ENCODE measurements around the gene HSPA12A. TPM values are rescaled to one million over a fixed set of nuclear protein-coding genes. Genes with fewer than 3 reads are reported as not detected.

HSPA12A gene
- polyA plus RNA-seq, 2 donors: 1.7 TPM

DNA sequence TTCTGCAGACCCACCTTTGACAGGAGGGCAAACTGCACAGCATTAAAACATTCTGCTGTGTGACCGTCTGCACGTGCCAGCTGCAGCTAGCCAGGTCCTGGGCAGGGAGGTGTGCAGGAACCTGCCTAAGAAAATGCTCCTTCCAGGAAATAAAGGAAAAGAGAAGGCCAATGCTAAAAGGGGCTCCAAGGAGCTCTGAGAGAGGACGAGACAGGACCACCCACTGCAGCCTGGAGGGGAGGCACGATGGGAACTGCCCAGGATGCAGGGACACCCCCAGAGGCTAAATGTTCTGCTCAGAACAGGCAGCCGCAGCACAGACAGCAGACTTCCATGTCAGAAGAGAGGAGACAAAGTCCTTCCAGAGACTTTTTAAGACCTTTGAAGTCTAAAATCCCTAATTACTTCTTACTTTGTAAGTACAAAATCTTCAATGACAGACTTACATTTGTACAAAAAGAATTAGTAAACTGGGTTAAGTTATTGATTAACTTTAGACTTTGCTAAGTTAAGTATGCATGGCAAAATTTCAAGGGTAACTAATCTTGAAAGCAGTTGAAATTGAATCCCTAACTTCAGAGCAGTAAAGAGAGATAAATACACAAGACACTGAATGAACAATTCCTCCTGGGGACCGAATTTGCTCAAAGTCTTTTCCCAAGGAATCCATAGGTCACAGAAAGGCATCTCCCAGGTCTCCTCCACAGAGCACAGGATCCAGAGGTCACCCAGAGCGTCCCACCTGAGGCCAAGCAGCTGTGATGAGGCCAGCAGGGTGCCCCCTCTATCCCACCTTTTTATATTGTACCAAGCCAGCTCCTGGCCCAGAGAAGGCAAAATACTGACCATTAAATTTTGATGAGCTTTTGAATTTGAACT, 21.5 kb downstream of the HSPA12A start:
- no peak overlapping the region for H3K4me3 ChIP-seq (ENCODE audit: low read depth in 1 of 2, low read length in 2 of 2)
- H3K27ac ChIP-seq (ENCODE audit: low read depth in 2 of 2, low read length in 1 of 2): no peak overlapping the region
- no peaks in the 10 kb centered on the region for H3K36me3 ChIP-seq (ENCODE audit: control insufficient read depth in 2 of 2, insufficient read depth in 2 of 2, low read length in 1 of 2)
- H3K4me1 ChIP-seq (ENCODE audit: control insufficient read depth in 2 of 2, insufficient read depth in 2 of 2, low read length in 1 of 2): peaks cover 0 to 2% of the 10 kb centered on the region in 2 donors
- WGBS, 2 donors: 66 to 69% methylated on average over 7 of the region's 7 CpGs
- H3K27me3 ChIP-seq (ENCODE audit: control insufficient read depth in 1 of 2, insufficient read depth in 2 of 2, low read length in 2 of 2): no peaks in the 10 kb centered on the region
- H3K9me3 ChIP-seq (ENCODE audit: control insufficient read depth in 2 of 2, insufficient read depth in 1 of 2, low read depth in 1 of 2, low read length in 1 of 2): no peaks in the 10 kb centered on the region

DNA sequence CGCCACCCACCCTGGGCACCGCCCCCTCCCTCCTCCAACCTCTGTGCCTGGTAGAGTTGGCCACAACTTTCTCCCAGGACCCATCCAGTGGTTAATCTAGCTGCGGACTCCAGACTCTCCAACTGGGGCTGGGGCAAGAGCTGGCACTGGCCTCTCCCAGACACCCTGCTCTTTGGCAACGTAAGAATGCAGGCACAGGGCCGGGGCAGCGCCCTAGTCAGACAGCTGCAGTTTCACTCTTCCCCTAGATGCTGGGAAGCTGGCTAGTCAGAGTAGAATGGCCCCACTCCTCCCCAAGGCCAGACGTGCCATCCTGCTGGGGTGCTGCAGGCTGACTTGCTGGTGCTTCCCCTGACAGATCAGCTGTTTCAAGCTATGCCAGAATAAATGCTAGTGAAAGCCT, 22.1 kb downstream of the HSPA12A start:
- no peaks in the 10 kb centered on the region for H3K9me3 ChIP-seq (ENCODE audit: control insufficient read depth in 2 of 2, insufficient read depth in 1 of 2, low read depth in 1 of 2, low read length in 1 of 2)
- H3K27ac ChIP-seq (ENCODE audit: low read depth in 2 of 2, low read length in 1 of 2): no peak overlapping the region
- H3K36me3 ChIP-seq (ENCODE audit: control insufficient read depth in 2 of 2, insufficient read depth in 2 of 2, low read length in 1 of 2): no peaks in the 10 kb centered on the region
- WGBS, 2 donors: 61 to 72% methylated on average over 7 of the region's 7 CpGs
- no peak overlapping the region for H3K4me3 ChIP-seq (ENCODE audit: low read depth in 1 of 2, low read length in 2 of 2)
- H3K27me3 ChIP-seq (ENCODE audit: control insufficient read depth in 1 of 2, insufficient read depth in 2 of 2, low read length in 2 of 2): no peaks in the 10 kb centered on the region
- peaks cover 0 to 2% of the 10 kb centered on the region in 2 donors for H3K4me1 ChIP-seq (ENCODE audit: control insufficient read depth in 2 of 2, insufficient read depth in 2 of 2, low read length in 1 of 2)

DNA sequence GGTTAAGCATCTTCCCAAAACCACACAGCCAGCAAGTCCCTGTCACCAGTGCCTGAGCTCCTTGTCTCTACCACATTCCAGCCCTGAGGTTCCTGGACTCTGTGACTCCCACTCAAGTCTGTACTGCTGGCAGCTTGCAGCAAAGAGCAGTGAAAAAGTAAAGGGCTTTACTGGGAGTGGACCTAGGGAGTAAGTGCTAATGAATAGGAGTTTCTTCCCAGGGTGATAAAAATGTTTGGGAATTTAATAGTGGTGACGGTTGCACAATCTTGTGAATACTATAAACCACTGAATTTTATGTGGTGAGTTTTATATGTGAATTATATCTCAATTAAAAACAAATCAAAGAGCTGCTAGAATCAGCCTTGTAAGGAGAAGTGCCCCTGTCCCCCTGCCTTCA, 22.6 kb downstream of the HSPA12A start:
- Histone ChIP-seq H3K9me3 (ENCODE audit: control insufficient read depth in 2 of 2, insufficient read depth in 1 of 2, low read depth in 1 of 2, low read length in 1 of 2) (no peaks in the 10 kb centered on the region), H3K27me3 (ENCODE audit: control insufficient read depth in 1 of 2, insufficient read depth in 2 of 2, low read length in 2 of 2) (no peaks in the 10 kb centered on the region), H3K27ac (ENCODE audit: low read depth in 2 of 2, low read length in 1 of 2) (no peak overlapping the region), H3K4me1 (ENCODE audit: control insufficient read depth in 2 of 2, insufficient read depth in 2 of 2, low read length in 1 of 2) (peaks cover 0 to 2% of the 10 kb centered on the region in 2 donors), H3K4me3 (ENCODE audit: low read depth in 1 of 2, low read length in 2 of 2) (no peak overlapping the region), H3K36me3 (ENCODE audit: control insufficient read depth in 2 of 2, insufficient read depth in 2 of 2, low read length in 1 of 2) (no peaks in the 10 kb centered on the region)
- WGBS, 2 donors: 79 to 88% methylated on average over 1 of the region's 1 CpG

DNA sequence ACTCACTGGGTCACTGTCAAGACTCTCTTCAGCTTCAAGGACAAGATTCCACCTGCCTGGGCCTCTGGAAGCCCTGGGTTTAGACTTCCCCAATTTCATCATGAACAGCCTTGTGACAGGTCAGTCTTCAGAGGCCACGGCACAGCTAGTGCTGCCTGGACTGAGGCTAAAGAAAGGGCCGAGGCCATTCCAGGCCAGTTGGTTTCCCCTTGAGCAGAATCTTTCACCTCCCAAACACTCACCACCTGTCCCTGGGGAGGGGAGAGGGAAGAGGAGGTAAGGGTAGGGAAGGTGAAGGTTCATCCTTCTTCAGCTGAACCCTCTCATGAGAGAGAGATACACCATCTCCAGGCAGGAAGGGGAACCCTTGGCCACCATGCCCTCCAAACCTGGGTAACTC, 24.3 kb downstream of the HSPA12A start:
- H3K27me3 ChIP-seq (ENCODE audit: control insufficient read depth in 1 of 2, insufficient read depth in 2 of 2, low read length in 2 of 2): no peaks in the 10 kb centered on the region
- no peaks in the 10 kb centered on the region for H3K9me3 ChIP-seq (ENCODE audit: control insufficient read depth in 2 of 2, insufficient read depth in 1 of 2, low read depth in 1 of 2, low read length in 1 of 2)
- no peaks in the 10 kb centered on the region for H3K36me3 ChIP-seq (ENCODE audit: control insufficient read depth in 2 of 2, insufficient read depth in 2 of 2, low read length in 1 of 2)
- peaks cover 0 to 2% of the 10 kb centered on the region in 2 donors for H3K4me1 ChIP-seq (ENCODE audit: control insufficient read depth in 2 of 2, insufficient read depth in 2 of 2, low read length in 1 of 2)
- no peak overlapping the region for H3K27ac ChIP-seq (ENCODE audit: low read depth in 2 of 2, low read length in 1 of 2)
- 87 to 96% methylated on average over 2 of the region's 2 CpGs for WGBS, 2 donors
- H3K4me3 ChIP-seq (ENCODE audit: low read depth in 1 of 2, low read length in 2 of 2): no peak overlapping the region

DNA sequence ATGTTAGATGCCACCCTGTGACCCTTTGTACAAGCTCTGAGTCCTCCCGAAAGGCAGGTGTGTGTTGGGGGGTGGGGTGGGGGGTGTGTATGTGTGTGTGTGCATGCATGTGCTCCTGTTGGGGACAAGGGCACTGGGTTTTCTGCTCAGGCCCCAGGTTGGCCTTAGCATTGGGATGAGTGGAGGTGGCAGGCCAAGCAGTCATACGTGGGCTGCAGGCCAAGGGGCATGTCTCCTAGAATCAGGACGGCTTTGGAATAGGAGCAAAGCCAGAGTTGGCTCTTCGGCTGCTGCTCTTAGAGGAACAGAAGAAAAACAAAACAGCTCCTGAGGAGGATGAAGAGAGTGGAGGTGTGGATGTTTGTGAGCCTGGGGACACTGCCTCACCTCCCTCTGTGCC, 26.0 kb downstream of the HSPA12A start:
- H3K4me3 ChIP-seq (ENCODE audit: low read depth in 1 of 2, low read length in 2 of 2): no peak overlapping the region
- no peaks in the 10 kb centered on the region for H3K36me3 ChIP-seq (ENCODE audit: control insufficient read depth in 2 of 2, insufficient read depth in 2 of 2, low read length in 1 of 2)
- no peaks in the 10 kb centered on the region for H3K9me3 ChIP-seq (ENCODE audit: control insufficient read depth in 2 of 2, insufficient read depth in 1 of 2, low read depth in 1 of 2, low read length in 1 of 2)
- no peak overlapping the region for H3K27ac ChIP-seq (ENCODE audit: low read depth in 2 of 2, low read length in 1 of 2)
- no peaks in the 10 kb centered on the region for H3K27me3 ChIP-seq (ENCODE audit: control insufficient read depth in 1 of 2, insufficient read depth in 2 of 2, low read length in 2 of 2)
- WGBS, 2 donors: 54 to 64% methylated on average over 4 of the region's 4 CpGs
- H3K4me1 ChIP-seq (ENCODE audit: control insufficient read depth in 2 of 2, insufficient read depth in 2 of 2, low read length in 1 of 2): peaks cover 0 to 2% of the 10 kb centered on the region in 2 donors

DNA sequence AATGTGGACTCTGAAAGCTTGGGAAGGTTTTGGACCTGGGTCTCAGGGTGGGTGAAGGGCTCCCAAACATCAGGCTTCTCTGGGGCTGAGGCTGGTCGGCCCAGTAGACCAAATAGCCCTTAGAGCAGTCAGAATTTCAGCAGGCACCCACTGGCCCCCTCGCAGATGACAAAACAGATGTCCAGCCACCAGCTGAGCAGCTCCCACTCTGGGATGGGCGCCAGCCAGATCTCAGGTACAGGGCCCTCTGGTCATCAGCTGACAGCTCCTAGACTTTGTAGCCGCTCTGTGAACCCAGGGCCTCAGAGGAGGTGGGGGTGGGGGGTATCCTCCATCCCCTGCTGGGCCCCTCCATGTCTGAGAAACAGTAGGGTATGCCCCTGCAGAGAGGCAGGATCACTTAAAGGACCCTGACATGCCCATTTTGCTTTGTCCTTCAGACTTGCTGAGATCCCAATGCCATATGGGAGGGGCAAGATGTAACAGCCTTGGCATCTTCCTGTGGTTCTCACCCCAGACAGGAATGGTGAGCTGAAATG, 26.5 kb downstream of the HSPA12A start:
- H3K36me3 ChIP-seq (ENCODE audit: control insufficient read depth in 2 of 2, insufficient read depth in 2 of 2, low read length in 1 of 2): no peaks in the 10 kb centered on the region
- peaks cover 0 to 2% of the 10 kb centered on the region in 2 donors for H3K4me1 ChIP-seq (ENCODE audit: control insufficient read depth in 2 of 2, insufficient read depth in 2 of 2, low read length in 1 of 2)
- H3K27ac ChIP-seq (ENCODE audit: low read depth in 2 of 2, low read length in 1 of 2): no peak overlapping the region
- WGBS, 2 donors: 85 to 90% methylated on average over 4 of the region's 4 CpGs
- H3K27me3 ChIP-seq (ENCODE audit: control insufficient read depth in 1 of 2, insufficient read depth in 2 of 2, low read length in 2 of 2): no peaks in the 10 kb centered on the region
- H3K9me3 ChIP-seq (ENCODE audit: control insufficient read depth in 2 of 2, insufficient read depth in 1 of 2, low read depth in 1 of 2, low read length in 1 of 2): no peaks in the 10 kb centered on the region
- H3K4me3 ChIP-seq (ENCODE audit: low read depth in 1 of 2, low read length in 2 of 2): no peak overlapping the region

DNA sequence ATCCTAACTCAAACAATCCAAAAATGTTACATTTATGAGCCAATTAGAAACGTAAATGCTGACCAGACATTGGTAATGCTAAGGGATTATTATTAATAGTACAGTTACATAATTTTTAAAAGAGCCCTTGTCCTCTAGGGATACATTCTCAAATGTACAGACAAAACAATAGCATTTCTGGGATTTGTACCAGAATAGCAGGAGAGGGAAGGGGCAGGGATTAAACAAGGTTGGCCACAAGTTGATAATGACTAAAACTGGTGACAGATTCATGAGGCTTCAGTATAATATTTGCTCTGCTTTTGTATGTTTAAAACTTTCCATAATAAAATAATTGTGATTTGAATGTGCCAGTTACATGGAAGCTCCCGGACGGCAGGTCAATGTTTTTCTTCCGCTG, 27.0 kb downstream of the HSPA12A start:
- H3K27me3 ChIP-seq (ENCODE audit: control insufficient read depth in 1 of 2, insufficient read depth in 2 of 2, low read length in 2 of 2): no peaks in the 10 kb centered on the region
- whole genome bisulfite sequencing, 2 donors: 81 to 89% methylated on average over 4 of the region's 4 CpGs
- H3K36me3 ChIP-seq (ENCODE audit: control insufficient read depth in 2 of 2, insufficient read depth in 2 of 2, low read length in 1 of 2): no peaks in the 10 kb centered on the region
- H3K4me3 ChIP-seq (ENCODE audit: low read depth in 1 of 2, low read length in 2 of 2): no peak overlapping the region
- H3K27ac ChIP-seq (ENCODE audit: low read depth in 2 of 2, low read length in 1 of 2): no peak overlapping the region
- no peaks in the 10 kb centered on the region for H3K9me3 ChIP-seq (ENCODE audit: control insufficient read depth in 2 of 2, insufficient read depth in 1 of 2, low read depth in 1 of 2, low read length in 1 of 2)
- peaks cover 0 to 2% of the 10 kb centered on the region in 2 donors for H3K4me1 ChIP-seq (ENCODE audit: control insufficient read depth in 2 of 2, insufficient read depth in 2 of 2, low read length in 1 of 2)

DNA sequence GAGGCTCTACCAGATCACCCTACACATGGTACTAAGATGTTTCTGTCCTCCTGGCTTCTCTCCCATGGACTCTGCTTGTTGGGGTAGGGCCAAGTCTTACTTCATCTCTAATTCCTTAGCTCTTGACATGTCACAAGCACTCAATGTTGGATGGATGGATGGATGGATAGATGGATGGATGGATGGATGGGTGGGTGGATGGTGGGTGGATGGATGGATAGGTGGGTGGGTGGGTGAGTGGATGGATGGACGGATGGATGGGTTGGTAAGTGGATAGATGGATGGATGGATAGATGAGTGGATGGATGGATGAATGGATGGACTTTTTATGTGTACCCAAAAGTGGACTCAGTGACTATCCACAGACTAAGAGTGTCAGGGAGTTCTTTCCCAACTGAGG, 28.5 kb downstream of the HSPA12A start:
- Histone ChIP-seq H3K4me1 (ENCODE audit: control insufficient read depth in 2 of 2, insufficient read depth in 2 of 2, low read length in 1 of 2) (peaks cover 0 to 2% of the 10 kb centered on the region in 2 donors), H3K9me3 (ENCODE audit: control insufficient read depth in 2 of 2, insufficient read depth in 1 of 2, low read depth in 1 of 2, low read length in 1 of 2) (no peaks in the 10 kb centered on the region), H3K27ac (ENCODE audit: low read depth in 2 of 2, low read length in 1 of 2) (no peak overlapping the region), H3K4me3 (ENCODE audit: low read depth in 1 of 2, low read length in 2 of 2) (no peak overlapping the region), H3K36me3 (ENCODE audit: control insufficient read depth in 2 of 2, insufficient read depth in 2 of 2, low read length in 1 of 2) (no peaks in the 10 kb centered on the region), H3K27me3 (ENCODE audit: control insufficient read depth in 1 of 2, insufficient read depth in 2 of 2, low read length in 2 of 2) (no peaks in the 10 kb centered on the region)
- WGBS, 2 donors: 47 to 80% methylated on average over 1 of the region's 1 CpG

DNA sequence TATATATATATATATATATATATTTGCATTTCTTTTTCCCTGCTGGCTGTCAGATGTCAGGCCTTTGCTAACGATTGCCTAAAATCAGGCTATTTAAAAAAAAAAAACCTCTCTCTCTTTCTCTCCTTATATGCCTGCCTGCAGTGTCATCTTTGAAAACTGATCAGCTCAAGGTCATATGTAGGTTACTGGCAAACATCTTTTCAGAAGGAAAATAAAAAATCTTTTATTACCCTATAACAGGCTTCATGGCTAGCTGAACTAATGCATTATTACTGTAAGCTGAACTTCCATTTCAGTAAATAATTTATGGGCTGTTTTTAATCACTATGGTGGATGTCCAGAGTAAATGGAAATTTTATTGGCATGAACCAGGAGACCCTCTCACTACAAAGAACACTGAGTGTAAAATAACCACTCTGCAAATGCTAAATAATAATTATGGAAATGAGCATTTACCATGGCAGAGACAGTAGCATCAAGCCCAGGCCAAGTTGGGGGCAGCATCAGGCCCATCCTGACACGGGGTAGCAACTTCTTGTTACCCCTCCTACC, 29.3 kb downstream of the HSPA12A start:
- H3K4me3 ChIP-seq (ENCODE audit: low read depth in 1 of 2, low read length in 2 of 2): no peak overlapping the region
- no peaks in the 10 kb centered on the region for H3K9me3 ChIP-seq (ENCODE audit: control insufficient read depth in 2 of 2, insufficient read depth in 1 of 2, low read depth in 1 of 2, low read length in 1 of 2)
- 78 to 93% methylated on average over 2 of the region's 2 CpGs for WGBS, 2 donors
- H3K27ac ChIP-seq (ENCODE audit: low read depth in 2 of 2, low read length in 1 of 2): no peak overlapping the region
- no peaks in the 10 kb centered on the region for H3K36me3 ChIP-seq (ENCODE audit: control insufficient read depth in 2 of 2, insufficient read depth in 2 of 2, low read length in 1 of 2)
- peaks cover 0 to 2% of the 10 kb centered on the region in 2 donors for H3K4me1 ChIP-seq (ENCODE audit: control insufficient read depth in 2 of 2, insufficient read depth in 2 of 2, low read length in 1 of 2)
- H3K27me3 ChIP-seq (ENCODE audit: control insufficient read depth in 1 of 2, insufficient read depth in 2 of 2, low read length in 2 of 2): no peaks in the 10 kb centered on the region

Data from esophagus (tissue), 2 donors.